Sigmoid colon (tissue), 7 donors: ENCODE measurements around the gene PAK6. TPM values are rescaled to one million over a fixed set of nuclear protein-coding genes. Genes with fewer than 3 reads are reported as not detected.

Experiments used
- DNase-seq: peaks from one replicate; pipeline ENCODE4 v3.0.0-alpha.2; 2019
- H3K27ac ChIP-seq, 4 donors: fragments of 200-600 bp; sonication (generic); one replicate each; pipeline ENCODE4 v1.5.1; 2016 to 2019; ENCODE audit warnings: mild to moderate bottlenecking in 1 of 4
- H3K27me3 ChIP-seq, 3 donors: fragments of 200-600 bp; sonication (generic); one replicate each; pipeline ENCODE4 v1.5.1; 2019; ENCODE audit warnings: mild to moderate bottlenecking in 1 of 3
- H3K36me3 ChIP-seq, 4 donors: fragments of 200-600 bp; sonication (generic); one replicate each; pipeline ENCODE4 v1.5.1; 2016 to 2019
- H3K4me1 ChIP-seq, 4 donors: fragments of 200-600 bp; sonication (generic); one replicate each; pipeline ENCODE4 v1.5.1; 2017 to 2019
- H3K4me3 ChIP-seq, 4 donors: fragments of 200-600 bp; sonication (generic); one replicate each; pipeline ENCODE4 v1.5.1; 2017 to 2019; ENCODE audit warnings: mild to moderate bottlenecking in 2 of 4, moderate library complexity in 1 of 4
- H3K9me3 ChIP-seq, 4 donors: fragments of 200-600 bp in 3 of 4; sonication (generic) in 3 of 4; one replicate each; pipeline versions ENCODE4 v1.5.1 to v1.6.1; 2013 to 2019
- CTCF ChIP-seq, 4 experiments: fragments of 450-650 bp in 3 of 4; fragments of 200-600 bp in 1 of 4; IDR thresholded peaks; one replicate each; pipeline ENCODE4 v1.5.1; 2016 to 2019; ENCODE audit warnings: antibody characterized with exemption in 4 of 4, mild to moderate bottlenecking in 3 of 4, moderate library complexity in 2 of 4
- EP300 ChIP-seq, 4 donors: sonication (generic); formaldehyde crosslinking; IDR thresholded peaks; one replicate each; pipeline ENCODE4 v1.6.1; 2017; ENCODE audit warnings: antibody characterized with exemption in 4 of 4
- POLR2A ChIP-seq, 2 donors: fragments of 450-650 bp; IDR thresholded peaks; one replicate each; pipeline ENCODE4 v1.6.1; 2016; ENCODE audit warnings: antibody characterized with exemption in 2 of 2, mild to moderate bottlenecking in 2 of 2, moderate library complexity in 2 of 2
- POLR2AphosphoS5 ChIP-seq, 4 donors: sonication (generic); formaldehyde crosslinking; IDR thresholded peaks; one replicate each; pipeline ENCODE4 v1.6.1; 2017; ENCODE audit warnings: antibody characterized with exemption in 4 of 4
- WGBS, 2 donors: extraction: QIAGEN DNeasy Blood & Tissue Kit; methylation state at CpG; one replicate each; pipeline ENCODE4 v1.1.7; 2013; 5-methylcytosine and 5-hydroxymethylcytosine counted together
- intact Hi-C: fragments of 100-400 bp; cut with DNase I; formaldehyde crosslinking; loops from one replicate; pipeline ENCODE4 v1.15.1; 2023
- polyA plus RNA-seq, 3 donors: library from polyadenylated mRNA; stranded (reverse); fragments of 200-250 nt; gene quantifications; one replicate each; pipeline ENCODE4 v1.2.3, GENCODE V29; 2013
- total RNA-seq, 4 donors: library from RNA; depleted of rRNA; stranded (reverse); fragments of >200 nt; gene quantifications; one replicate each; pipeline ENCODE4 v1.1.0, GENCODE V29; 2016
- donor health status: healthy with polysubstance abuse.
- donor health status: Bipolar disorder and iron deficiency.
- donor health status: healthy.

Gene PAK6
- total and polyA plus RNA-seq, 7 donors, result 0.33 to 3.0 (median 1.4) TPM

GRCh38 chr15:40233727-40234577, 4.9 kb upstream of the PAK6 start:
- Histone ChIP-seq H3K4me3 (no peak overlapping the region), H3K27ac (no peak overlapping the region), H3K27me3 (peaks cover 0 to 7% (median 4%) of the 10 kb centered on the region in 3 donors), H3K9me3 (no peaks in the 10 kb centered on the region), H3K36me3 (no peaks in the 10 kb centered on the region), H3K4me1 (peaks cover 0 to 6% (median 4%) of the 10 kb centered on the region in 4 donors)
- intact Hi-C loops, result no loop called here
- TF ChIP-seq POLR2A (IDR thresholded peaks at IDR 0.05), result no peak
- TF ChIP-seq POLR2AphosphoS5 (IDR thresholded peaks at IDR 0.05), result no peak
- TF ChIP-seq EP300 (IDR thresholded peaks at IDR 0.05), result no peak
- no peak for TF ChIP-seq CTCF (IDR thresholded peaks at IDR 0.05)
- 93 to 96% methylated on average over 11 of the region's 11 CpGs for WGBS, 2 donors
- DNase-seq, result no peak

DNA sequence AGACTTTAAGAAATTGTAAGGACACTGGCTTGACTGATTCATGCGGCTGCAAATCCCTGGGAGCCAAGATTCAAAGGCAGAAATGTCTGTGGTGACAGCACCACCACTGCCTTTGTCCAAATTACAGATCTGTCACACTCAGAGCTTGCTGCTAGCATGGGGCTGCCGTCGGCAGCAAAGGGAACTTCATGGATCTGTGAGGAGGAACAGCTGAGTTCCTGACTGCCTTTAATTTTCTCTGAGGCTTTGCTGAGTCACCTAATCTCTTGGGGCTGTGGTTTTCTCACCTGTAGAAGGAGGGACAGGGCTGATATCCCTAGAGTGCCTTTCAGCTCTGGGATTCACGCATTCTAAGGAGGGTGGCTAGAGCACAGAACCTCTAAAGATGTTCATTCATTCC, 4.1 kb upstream of the PAK6 start:
- TF ChIP-seq CTCF (IDR thresholded peaks at IDR 0.05), result no peak
- no peak for TF ChIP-seq POLR2A (IDR thresholded peaks at IDR 0.05)
- no peak for TF ChIP-seq POLR2AphosphoS5 (IDR thresholded peaks at IDR 0.05)
- TF ChIP-seq EP300 (IDR thresholded peaks at IDR 0.05), result no peak
- H3K9me3 ChIP-seq, result no peaks in the 10 kb centered on the region
- H3K27ac ChIP-seq, result peak overlapping the region in 1 of 4 donors; percentile 14
- no peak for DNase-seq
- H3K4me3 ChIP-seq, result no peak overlapping the region
- no peaks in the 10 kb centered on the region for H3K36me3 ChIP-seq
- intact Hi-C loops, result no loop called here
- H3K4me1 ChIP-seq, result peaks cover 0 to 12% (median 9%) of the 10 kb centered on the region in 4 donors
- WGBS, 2 donors, result 63 to 86% methylated on average over 4 of the region's 4 CpGs
- H3K27me3 ChIP-seq, result peaks cover 0 to 15% (median 13%) of the 10 kb centered on the region in 3 donors

DNA sequence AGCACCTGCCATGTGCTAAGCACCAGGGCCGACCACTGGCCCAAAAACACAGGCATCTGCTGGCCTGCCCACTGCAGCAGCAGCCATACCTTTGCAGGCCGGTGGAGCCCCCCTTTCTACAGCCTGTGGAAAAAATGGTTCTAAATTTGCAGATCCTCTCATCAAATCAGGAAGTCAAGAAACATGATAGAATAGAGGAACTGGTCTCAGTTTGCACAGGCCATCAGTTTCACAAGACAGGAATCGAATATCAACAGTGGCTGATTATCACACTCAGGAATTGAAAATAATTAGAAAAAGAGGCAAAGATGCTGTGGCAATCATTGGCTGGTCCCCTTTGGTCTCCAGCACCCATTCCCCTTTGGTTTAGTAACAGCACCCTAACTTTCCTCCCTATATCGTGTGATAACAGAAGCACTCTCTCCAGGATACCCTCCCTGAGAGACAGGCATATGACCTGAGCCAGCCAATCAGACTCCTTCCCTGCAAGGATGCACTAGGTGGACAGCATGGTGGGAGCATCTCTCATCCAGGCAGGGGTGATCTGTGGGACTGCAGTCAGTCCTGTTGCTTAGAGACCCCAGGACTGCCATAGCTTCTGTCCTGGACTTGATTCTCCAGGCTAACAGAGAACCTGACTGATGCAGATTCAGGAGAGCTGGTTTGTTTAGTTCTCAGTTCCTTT, 3.5 kb upstream of the PAK6 start:
- DNase-seq, result no peak
- no peaks in the 10 kb centered on the region for H3K9me3 ChIP-seq
- intact Hi-C loops, result no loop called here
- peaks cover 0 to 12% (median 9%) of the 10 kb centered on the region in 4 donors for H3K4me1 ChIP-seq
- 65 to 86% methylated on average over 4 of the region's 4 CpGs for WGBS, 2 donors
- peaks cover 0 to 20% (median 17%) of the 10 kb centered on the region in 3 donors for H3K27me3 ChIP-seq
- peak overlapping the region in 1 of 4 donors; percentile 14 for H3K27ac ChIP-seq
- no peak for TF ChIP-seq POLR2A (IDR thresholded peaks at IDR 0.05)
- TF ChIP-seq EP300 (IDR thresholded peaks at IDR 0.05), result no peak
- TF ChIP-seq CTCF (IDR thresholded peaks at IDR 0.05), result no peak
- TF ChIP-seq POLR2AphosphoS5 (IDR thresholded peaks at IDR 0.05), result no peak
- H3K36me3 ChIP-seq, result no peaks in the 10 kb centered on the region
- H3K4me3 ChIP-seq, result no peak overlapping the region

- DNase-seq, result no peak
- TF ChIP-seq POLR2AphosphoS5 (IDR thresholded peaks at IDR 0.05) (no peak), CTCF (IDR thresholded peaks at IDR 0.05) (no peak), POLR2A (IDR thresholded peaks at IDR 0.05) (no peak), EP300 (IDR thresholded peaks at IDR 0.05) (no peak)
- Histone ChIP-seq H3K27me3 (peaks cover 0 to 21% (median 17%) of the 10 kb centered on the region in 3 donors), H3K4me1 (peaks cover 0 to 12% (median 9%) of the 10 kb centered on the region in 4 donors), H3K27ac (no peak overlapping the region), H3K9me3 (no peaks in the 10 kb centered on the region), H3K36me3 (no peaks in the 10 kb centered on the region), H3K4me3 (peak overlapping the region in 3 of 4 donors; percentile 25 to 41 (median 35))
- WGBS, 2 donors, result 36 to 52% methylated on average over 5 of the region's 5 CpGs
- intact Hi-C loops, result no loop called here
Observed at GRCh38 chr15:40239404-40239692, 485 bp downstream of the PAK6 start.
